Measurements from ENCODE around the gene C19orf73.
A peak's percentile ranks its signal among the peaks of the same experiment; 100 is the strongest.
"Not testable (repeated sequence)": the region's sequence is repeated elsewhere in the genome, so short reads cannot be mapped to it uniquely, and the experiment has no call there.

The C19orf73 gene

GRCh38 chr19:49148784-49149651, 30.1 kb upstream of the C19orf73 start:
- DNase-seq = peak in 54 of 56 donors; percentile 22 to 94 (median 71)

- DNase-seq = no peak
These were observed 29.2 kb upstream of the C19orf73 start for GRCh38 chr19:49148044-49148682.

- peak in 11 of 56 donors; percentile 11 to 69 (median 47) for DNase-seq
These were observed 27.4 kb upstream of the C19orf73 start for GRCh38 chr19:49146408-49146770.

GRCh38 chr19:49145573-49146407, 26.8 kb upstream of the C19orf73 start:
- peak in 51 of 56 donors; percentile 34 to 90 (median 68) for DNase-seq

- DNase-seq = peak; percentile 16 to 92 (median 79)
These were observed 24.0 kb upstream of the C19orf73 start for GRCh38 chr19:49142866-49143335.

GRCh38 chr19:49141352-49141751, 22.4 kb upstream of the C19orf73 start:
- no peak for DNase-seq

GRCh38 chr19:49140951-49141350, 22.0 kb upstream of the C19orf73 start:
- DNase-seq = no peak

- DNase-seq = no peak
These were observed 17.8 kb upstream of the C19orf73 start for GRCh38 chr19:49136771-49137171.

GRCh38 chr19:49135686-49136085, 16.7 kb upstream of the C19orf73 start:
- no peak for DNase-seq

- DNase-seq = peak in 3 of 56 donors; percentile 2 to 30 (median 20)
These were observed 14.9 kb upstream of the C19orf73 start for GRCh38 chr19:49133621-49134454.

GRCh38 chr19:49132974-49133609, 14.1 kb upstream of the C19orf73 start:
- DNase-seq = no peak

- no peak for DNase-seq
These were observed 11.4 kb upstream of the C19orf73 start for GRCh38 chr19:49130325-49130724.

- no peak for DNase-seq
These were observed 10.3 kb upstream of the C19orf73 start for GRCh38 chr19:49129238-49129583.

GRCh38 chr19:49128545-49129237, 9.7 kb upstream of the C19orf73 start:
- DNase-seq = no peak

- DNase-seq = peak; percentile 59 to 98 (median 94)
These were observed 9.0 kb upstream of the C19orf73 start for GRCh38 chr19:49127674-49128544.

- DNase-seq = not testable (repeated sequence)
These were observed 8.3 kb upstream of the C19orf73 start for GRCh38 chr19:49127225-49127624.

GRCh38 chr19:49126575-49126974, 7.6 kb upstream of the C19orf73 start:
- no peak for DNase-seq

- no peak for DNase-seq
These were observed 6.2 kb upstream of the C19orf73 start for GRCh38 chr19:49125025-49125731.
